Measurements from ENCODE around the gene PLRG1. TPM values are rescaled to one million over a fixed set of nuclear protein-coding genes. Genes with fewer than 3 reads are reported as not detected.

Gene PLRG1
- total RNA-seq, 1 experiment from 2014 or later = 136 TPM

DNA sequence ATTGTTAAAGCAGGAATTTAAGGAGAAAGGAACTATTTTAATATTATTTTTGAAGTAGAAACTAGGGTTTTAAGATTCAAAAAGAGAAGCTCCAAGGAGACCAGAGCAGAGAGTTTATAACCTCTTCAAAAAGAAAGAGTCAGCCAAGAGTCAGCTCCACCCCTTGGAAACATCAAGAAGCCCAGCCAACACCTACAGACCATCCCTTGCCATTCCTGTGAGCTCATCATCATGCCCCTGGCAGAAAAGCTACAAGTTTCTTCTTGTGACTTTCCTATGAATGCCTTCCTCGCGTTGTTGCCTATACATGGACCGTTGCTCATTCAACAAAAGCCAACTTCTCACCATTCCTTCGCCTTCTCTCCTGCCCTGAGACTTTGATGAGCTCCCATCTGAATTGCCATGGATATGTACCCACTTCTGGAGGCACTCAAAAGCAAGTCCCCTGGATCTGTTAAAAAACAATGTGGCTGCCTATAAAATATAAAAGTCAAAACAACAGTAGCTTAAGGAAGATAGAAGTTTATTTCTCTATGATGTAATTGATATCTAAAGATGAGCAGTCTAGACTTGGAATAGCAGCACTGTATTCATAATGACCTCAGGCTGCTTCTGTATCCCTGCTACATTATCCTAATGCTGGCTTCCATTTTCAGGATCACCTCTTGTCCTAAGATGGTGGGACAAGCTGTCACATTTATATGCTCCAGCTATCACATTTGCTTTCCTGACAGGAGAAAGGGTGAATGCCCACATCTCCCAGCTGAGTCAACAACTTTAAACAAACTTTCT lies 20.3 kb downstream of the PLRG1 start:
- Mint-ChIP-seq H3K4me1 (ENCODE audit: insufficient read depth, unreplicated experiment) (peaks cover 14% of the 10 kb centered on the region), H3K9me3 (ENCODE audit: unreplicated experiment) (no peaks in the 10 kb centered on the region), H3K27me3 (ENCODE audit: insufficient read depth, unreplicated experiment) (no peaks in the 10 kb centered on the region), H3K27ac (ENCODE audit: low read depth, unreplicated experiment) (no peak overlapping the region), H3K4me3 (ENCODE audit: unreplicated experiment) (no peak overlapping the region), H3K36me3 (ENCODE audit: insufficient read depth, unreplicated experiment) (no peaks in the 10 kb centered on the region)
- DNase-seq (ENCODE audit: unreplicated experiment) = peak; percentile 83
- no TSS peak for BruUV-seq (replicated peaks)
- TF ChIP-seq, protein P1, sequence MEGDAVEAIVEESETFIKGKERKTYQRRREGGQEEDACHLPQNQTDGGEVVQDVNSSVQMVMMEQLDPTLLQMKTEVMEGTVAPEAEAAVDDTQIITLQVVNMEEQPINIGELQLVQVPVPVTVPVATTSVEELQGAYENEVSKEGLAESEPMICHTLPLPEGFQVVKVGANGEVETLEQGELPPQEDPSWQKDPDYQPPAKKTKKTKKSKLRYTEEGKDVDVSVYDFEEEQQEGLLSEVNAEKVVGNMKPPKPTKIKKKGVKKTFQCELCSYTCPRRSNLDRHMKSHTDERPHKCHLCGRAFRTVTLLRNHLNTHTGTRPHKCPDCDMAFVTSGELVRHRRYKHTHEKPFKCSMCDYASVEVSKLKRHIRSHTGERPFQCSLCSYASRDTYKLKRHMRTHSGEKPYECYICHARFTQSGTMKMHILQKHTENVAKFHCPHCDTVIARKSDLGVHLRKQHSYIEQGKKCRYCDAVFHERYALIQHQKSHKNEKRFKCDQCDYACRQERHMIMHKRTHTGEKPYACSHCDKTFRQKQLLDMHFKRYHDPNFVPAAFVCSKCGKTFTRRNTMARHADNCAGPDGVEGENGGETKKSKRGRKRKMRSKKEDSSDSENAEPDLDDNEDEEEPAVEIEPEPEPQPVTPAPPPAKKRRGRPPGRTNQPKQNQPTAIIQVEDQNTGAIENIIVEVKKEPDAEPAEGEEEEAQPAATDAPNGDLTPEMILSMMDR (IDR thresholded peaks at IDR 0.05; ENCODE audit: unreplicated experiment) = no peak
- CTCF ChIA-PET = interaction anchor here (0.6 to 2.8 kb wide), 11 partner anchors 10 to 994 kb away, joined by 3 to 15 read pairs (median 3); partner anchors contain the start of gene PLRG1
- POLR2A ChIA-PET = interaction anchor here (0.5 to 6.3 kb wide), 7 partner anchors 10 to 171 kb away, joined by 3 to 50 read pairs (median 3); partner anchors contain the start of gene PLRG1
- intact Hi-C loops (cut with micrococcal nuclease) = no loop called here

DNA sequence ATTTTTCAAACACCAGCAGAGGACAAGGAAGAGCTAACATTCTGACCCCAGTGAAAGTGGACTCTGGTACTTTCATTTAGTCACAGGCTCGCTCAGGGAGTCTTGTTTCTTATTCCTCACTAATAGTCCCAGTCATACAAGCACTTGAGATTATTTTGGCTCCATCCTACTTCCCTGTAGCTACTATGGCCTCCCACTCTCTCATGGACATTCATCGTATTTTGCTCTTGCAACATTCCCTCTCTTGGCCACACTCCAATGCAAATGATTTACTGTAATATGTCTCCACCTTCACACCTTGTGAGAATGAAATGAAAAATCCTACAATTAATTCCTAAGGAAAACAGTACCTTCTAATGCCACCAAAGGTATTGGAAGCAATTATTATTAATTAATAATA lies 21.3 kb downstream of the PLRG1 start:
- H3K27me3 Mint-ChIP-seq (ENCODE audit: insufficient read depth, unreplicated experiment) = no peaks in the 10 kb centered on the region
- no peaks in the 10 kb centered on the region for H3K9me3 Mint-ChIP-seq (ENCODE audit: unreplicated experiment)
- intact Hi-C loops (cut with micrococcal nuclease) = no loop called here
- no TSS peak for BruUV-seq (replicated peaks)
- no peak overlapping the region for H3K27ac Mint-ChIP-seq (ENCODE audit: low read depth, unreplicated experiment)
- DNase-seq (ENCODE audit: unreplicated experiment) = peak; percentile 86
- POLR2A ChIA-PET = interaction anchor here (0.9 to 6.3 kb wide), 4 partner anchors 9 to 139 kb away, joined by 3 to 50 read pairs (median 3); partner anchors contain the start of gene PLRG1
- TF ChIP-seq, protein P1 (IDR thresholded peaks at IDR 0.05; ENCODE audit: unreplicated experiment) = no peak
- CTCF ChIA-PET = interaction anchor here (0.7 to 1.4 kb wide), 3 partner anchors 10 to 25 kb away, joined by 3 read pairs; no protein-coding TSS in a partner anchor
- H3K4me1 Mint-ChIP-seq (ENCODE audit: insufficient read depth, unreplicated experiment) = peaks cover 14% of the 10 kb centered on the region
- H3K36me3 Mint-ChIP-seq (ENCODE audit: insufficient read depth, unreplicated experiment) = no peaks in the 10 kb centered on the region
- peak overlapping the region; percentile 21 for H3K4me3 Mint-ChIP-seq (ENCODE audit: unreplicated experiment)

DNA sequence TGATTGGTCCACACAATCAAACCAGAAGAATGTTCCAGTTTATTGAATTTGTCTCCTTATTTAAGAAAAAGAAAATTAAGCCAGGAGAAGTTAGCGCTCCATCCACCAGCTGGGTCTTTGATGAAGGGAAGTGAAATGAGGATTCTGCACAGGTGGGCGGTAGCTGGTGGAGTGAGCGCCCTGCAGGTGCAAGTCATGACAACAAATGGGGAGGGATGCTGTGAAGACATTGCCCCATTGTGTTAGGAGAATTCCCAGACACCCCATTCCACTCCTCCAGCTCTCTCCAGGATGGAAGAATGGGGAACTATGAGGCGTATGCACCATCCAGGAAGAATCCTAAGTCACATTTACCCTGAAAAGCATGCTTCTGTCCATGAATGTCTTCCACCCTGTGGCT lies 22.9 kb downstream of the PLRG1 start:
- BruUV-seq (replicated peaks) = no TSS peak
- intact Hi-C loops (cut with micrococcal nuclease) = no loop called here
- no peaks in the 10 kb centered on the region for H3K9me3 Mint-ChIP-seq (ENCODE audit: unreplicated experiment)
- no peak overlapping the region for H3K4me3 Mint-ChIP-seq (ENCODE audit: unreplicated experiment)
- no peak overlapping the region for H3K27ac Mint-ChIP-seq (ENCODE audit: low read depth, unreplicated experiment)
- peaks cover 14% of the 10 kb centered on the region for H3K4me1 Mint-ChIP-seq (ENCODE audit: insufficient read depth, unreplicated experiment)
- no peaks in the 10 kb centered on the region for H3K27me3 Mint-ChIP-seq (ENCODE audit: insufficient read depth, unreplicated experiment)
- CTCF ChIA-PET = interaction anchor here (0.9 to 1.3 kb wide), 2 partner anchors 8 to 24 kb away, joined by 3 to 4 read pairs; no protein-coding TSS in a partner anchor
- DNase-seq (ENCODE audit: unreplicated experiment) = no peak
- POLR2A ChIA-PET = interaction anchor here (6.3 kb wide), 1 partner anchor 22 kb away, joined by 50 read pairs; the partner anchor contains the start of gene PLRG1
- H3K36me3 Mint-ChIP-seq (ENCODE audit: insufficient read depth, unreplicated experiment) = no peaks in the 10 kb centered on the region
- TF ChIP-seq, protein P1 (IDR thresholded peaks at IDR 0.05; ENCODE audit: unreplicated experiment) = no peak

DNA sequence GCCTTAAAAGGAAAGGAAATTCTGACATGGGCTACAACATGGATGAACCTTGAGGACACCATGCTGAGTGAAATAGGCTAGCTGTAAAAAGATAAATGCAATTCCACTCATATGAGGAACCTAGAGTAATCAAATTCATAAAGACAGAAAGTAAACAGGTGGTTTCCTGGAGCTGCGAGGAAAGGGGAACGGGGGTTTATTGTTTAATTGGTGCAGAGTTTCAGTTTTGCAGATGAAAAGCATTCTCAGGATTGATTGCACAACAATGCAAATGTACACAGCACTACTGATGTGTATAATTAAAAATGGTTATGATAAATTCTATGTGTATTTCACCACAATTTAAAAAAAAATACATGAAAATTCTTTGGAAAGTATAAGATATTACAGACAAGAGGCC lies 24.0 kb downstream of the PLRG1 start:
- no peak overlapping the region for H3K4me3 Mint-ChIP-seq (ENCODE audit: unreplicated experiment)
- ChIA-PET CTCF (no interaction called here), POLR2A (no interaction called here)
- BruUV-seq (replicated peaks) = no TSS peak
- no peaks in the 10 kb centered on the region for H3K9me3 Mint-ChIP-seq (ENCODE audit: unreplicated experiment)
- no peaks in the 10 kb centered on the region for H3K27me3 Mint-ChIP-seq (ENCODE audit: insufficient read depth, unreplicated experiment)
- no peak overlapping the region for H3K27ac Mint-ChIP-seq (ENCODE audit: low read depth, unreplicated experiment)
- no peak for DNase-seq (ENCODE audit: unreplicated experiment)
- H3K4me1 Mint-ChIP-seq (ENCODE audit: insufficient read depth, unreplicated experiment) = peaks cover 14% of the 10 kb centered on the region
- TF ChIP-seq, protein P1 (IDR thresholded peaks at IDR 0.05; ENCODE audit: unreplicated experiment) = no peak
- intact Hi-C loops (cut with micrococcal nuclease) = no loop called here
- H3K36me3 Mint-ChIP-seq (ENCODE audit: insufficient read depth, unreplicated experiment) = no peaks in the 10 kb centered on the region
